Adrenal gland (tissue), 5 donors: Measurements from ENCODE around the gene LSM4.

Experiments used
- POLR2A ChIP-seq, 2 donors: fragments of 450-650 bp; IDR thresholded peaks; one replicate each; pipeline ENCODE4 v1.6.1; 2017; ENCODE audit warnings: antibody characterized with exemption in 2 of 2, mild to moderate bottlenecking in 2 of 2, moderate library complexity in 1 of 2
- TF ChIP-seq, protein P1 (sequence below), 6 experiments: fragments of 450-650 bp in 4 of 6; fragments of 200-600 bp in 2 of 6; sonication (generic) in 1 of 6; IDR thresholded peaks; 1 replicate in 5 of 6; 2 replicates in 1 of 6; pipeline versions ENCODE4 v1.5.1 to v1.8.0; 2016 to 2021; ENCODE audit warnings: antibody characterized with exemption in 6 of 6, mild to moderate bottlenecking in 2 of 6, moderate library complexity in 1 of 6
- donor health status: DM: no; HTN: no; CAD: no.

DNA sequence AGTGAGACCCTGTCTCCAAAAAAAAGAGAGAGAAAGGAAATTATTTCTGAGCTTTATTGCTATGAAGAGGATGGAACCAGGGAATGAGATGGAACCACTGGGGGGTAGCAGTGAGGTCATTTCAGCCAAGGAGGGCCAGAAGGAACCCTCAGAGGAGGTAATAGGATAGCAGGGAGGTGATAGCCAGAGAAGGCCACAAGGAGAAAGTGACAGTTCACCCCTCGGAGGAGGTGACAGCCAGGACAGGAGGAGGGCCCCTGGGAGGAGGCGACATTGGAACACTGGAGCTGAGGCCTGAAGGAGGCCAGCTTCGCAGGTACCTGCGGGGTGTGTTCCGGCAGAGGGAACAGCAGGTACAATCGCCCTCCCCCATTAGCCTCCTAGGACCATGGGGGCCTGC is 16.8 kb upstream of the LSM4 start:
- TF ChIP-seq, protein P1, sequence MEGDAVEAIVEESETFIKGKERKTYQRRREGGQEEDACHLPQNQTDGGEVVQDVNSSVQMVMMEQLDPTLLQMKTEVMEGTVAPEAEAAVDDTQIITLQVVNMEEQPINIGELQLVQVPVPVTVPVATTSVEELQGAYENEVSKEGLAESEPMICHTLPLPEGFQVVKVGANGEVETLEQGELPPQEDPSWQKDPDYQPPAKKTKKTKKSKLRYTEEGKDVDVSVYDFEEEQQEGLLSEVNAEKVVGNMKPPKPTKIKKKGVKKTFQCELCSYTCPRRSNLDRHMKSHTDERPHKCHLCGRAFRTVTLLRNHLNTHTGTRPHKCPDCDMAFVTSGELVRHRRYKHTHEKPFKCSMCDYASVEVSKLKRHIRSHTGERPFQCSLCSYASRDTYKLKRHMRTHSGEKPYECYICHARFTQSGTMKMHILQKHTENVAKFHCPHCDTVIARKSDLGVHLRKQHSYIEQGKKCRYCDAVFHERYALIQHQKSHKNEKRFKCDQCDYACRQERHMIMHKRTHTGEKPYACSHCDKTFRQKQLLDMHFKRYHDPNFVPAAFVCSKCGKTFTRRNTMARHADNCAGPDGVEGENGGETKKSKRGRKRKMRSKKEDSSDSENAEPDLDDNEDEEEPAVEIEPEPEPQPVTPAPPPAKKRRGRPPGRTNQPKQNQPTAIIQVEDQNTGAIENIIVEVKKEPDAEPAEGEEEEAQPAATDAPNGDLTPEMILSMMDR (IDR thresholded peaks at IDR 0.05) = peak in 3 of 6 experiments; percentile 12 to 25 (median 15)
- no peak for TF ChIP-seq POLR2A (IDR thresholded peaks at IDR 0.05)
